Measurements from ENCODE around the gene TMUB2. TPM values are rescaled to one million over a fixed set of nuclear protein-coding genes. Genes with fewer than 3 reads are reported as not detected.

Gene TMUB2
- total and polyA plus RNA-seq, 2 of the 13 experiments (the other 11 are each of a cell fraction or from before 2014, with no cell fraction given), result 26.9 to 50.8 TPM

DNA sequence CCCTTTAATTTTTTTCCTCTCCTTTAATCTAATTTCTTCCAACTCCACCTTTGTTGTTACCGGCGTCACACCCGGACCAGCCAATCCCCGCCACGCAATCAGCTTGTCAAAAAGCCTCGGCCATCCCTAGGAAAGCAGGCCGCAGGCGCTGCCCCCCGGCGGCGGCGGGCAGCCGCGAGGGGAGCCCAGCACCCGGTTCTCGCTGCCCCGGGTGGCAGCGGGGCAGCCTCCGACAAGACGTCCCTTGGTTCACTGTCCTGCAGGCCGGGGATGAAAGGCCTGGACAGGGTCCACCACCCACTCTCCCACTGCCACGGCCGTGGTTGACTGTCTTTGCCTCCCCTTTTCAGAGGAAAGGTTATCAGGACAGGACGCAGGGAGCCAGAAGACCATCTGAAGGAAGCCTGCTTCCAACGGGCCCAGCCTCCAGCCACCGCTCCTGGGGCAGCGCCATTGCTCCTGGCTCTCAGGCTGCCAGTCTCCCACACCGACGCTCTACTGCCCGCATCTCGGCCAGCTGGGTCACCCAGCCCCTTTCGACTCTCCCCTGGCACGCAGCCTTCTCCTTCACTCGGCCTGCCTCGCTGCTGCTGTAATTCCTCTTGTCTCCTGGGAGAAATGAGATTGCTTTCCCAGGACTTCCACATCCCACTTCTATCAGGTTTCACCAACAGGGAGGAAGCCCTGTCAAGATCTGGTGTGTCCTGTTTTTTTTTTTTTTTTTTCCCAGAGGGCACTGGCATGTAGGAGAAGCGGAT lies 35.5 kb downstream of the TMUB2 start (continued):
- no peak for TF ChIP-seq ZNF580 (CRISPR knock-in tag; IDR thresholded peaks at IDR 0.05; ENCODE audit: borderline replicate concordance, low read depth)
- no peak; the same call in 1 of the 2 replicates for TF ChIP-seq ZSCAN12 (CRISPR knock-in tag; IDR thresholded peaks at IDR 0.05)
- TF ChIP-seq ZFAT (CRISPR knock-in tag; conservative IDR thresholded peaks at IDR 0.05), result no peak
- TF ChIP-seq EHMT2 (IDR thresholded peaks at IDR 0.05; ENCODE audit: borderline replicate concordance, low read depth, low read length), result no peak
- TF ChIP-seq HNRNPH1 (optimal IDR thresholded peaks at IDR 0.05; ENCODE audit: low read depth, low read length), result no peak
- TF ChIP-seq PHF8 (CRISPR knock-in tag; IDR thresholded peaks at IDR 0.05), result no peak; the same call in 1 of the 2 replicates
- 0 out of 2 replicates have a peak, but pooled peaks have one; percentile 13 for TF ChIP-seq ZNF83 (CRISPR knock-in tag; IDR thresholded peaks at IDR 0.05; ENCODE audit: borderline replicate concordance)
- TF ChIP-seq ZNF737 (CRISPR knock-in tag; IDR thresholded peaks at IDR 0.05; ENCODE audit: borderline replicate concordance), result no peak
- TF ChIP-seq HCFC1 (IDR thresholded peaks at IDR 0.05; ENCODE audit: low read depth, low read length), result no peak
- TF ChIP-seq ZNF781 (CRISPR knock-in tag; IDR thresholded peaks at IDR 0.05; ENCODE audit: borderline replicate concordance, not compliant biosample characterization), result no peak
- TF ChIP-seq, protein P1, sequence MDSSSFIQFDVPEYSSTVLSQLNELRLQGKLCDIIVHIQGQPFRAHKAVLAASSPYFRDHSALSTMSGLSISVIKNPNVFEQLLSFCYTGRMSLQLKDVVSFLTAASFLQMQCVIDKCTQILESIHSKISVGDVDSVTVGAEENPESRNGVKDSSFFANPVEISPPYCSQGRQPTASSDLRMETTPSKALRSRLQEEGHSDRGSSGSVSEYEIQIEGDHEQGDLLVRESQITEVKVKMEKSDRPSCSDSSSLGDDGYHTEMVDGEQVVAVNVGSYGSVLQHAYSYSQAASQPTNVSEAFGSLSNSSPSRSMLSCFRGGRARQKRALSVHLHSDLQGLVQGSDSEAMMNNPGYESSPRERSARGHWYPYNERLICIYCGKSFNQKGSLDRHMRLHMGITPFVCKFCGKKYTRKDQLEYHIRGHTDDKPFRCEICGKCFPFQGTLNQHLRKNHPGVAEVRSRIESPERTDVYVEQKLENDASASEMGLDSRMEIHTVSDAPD (CRISPR knock-in tag; IDR thresholded peaks at IDR 0.05), result no peak
- TF ChIP-seq, protein P2, sequence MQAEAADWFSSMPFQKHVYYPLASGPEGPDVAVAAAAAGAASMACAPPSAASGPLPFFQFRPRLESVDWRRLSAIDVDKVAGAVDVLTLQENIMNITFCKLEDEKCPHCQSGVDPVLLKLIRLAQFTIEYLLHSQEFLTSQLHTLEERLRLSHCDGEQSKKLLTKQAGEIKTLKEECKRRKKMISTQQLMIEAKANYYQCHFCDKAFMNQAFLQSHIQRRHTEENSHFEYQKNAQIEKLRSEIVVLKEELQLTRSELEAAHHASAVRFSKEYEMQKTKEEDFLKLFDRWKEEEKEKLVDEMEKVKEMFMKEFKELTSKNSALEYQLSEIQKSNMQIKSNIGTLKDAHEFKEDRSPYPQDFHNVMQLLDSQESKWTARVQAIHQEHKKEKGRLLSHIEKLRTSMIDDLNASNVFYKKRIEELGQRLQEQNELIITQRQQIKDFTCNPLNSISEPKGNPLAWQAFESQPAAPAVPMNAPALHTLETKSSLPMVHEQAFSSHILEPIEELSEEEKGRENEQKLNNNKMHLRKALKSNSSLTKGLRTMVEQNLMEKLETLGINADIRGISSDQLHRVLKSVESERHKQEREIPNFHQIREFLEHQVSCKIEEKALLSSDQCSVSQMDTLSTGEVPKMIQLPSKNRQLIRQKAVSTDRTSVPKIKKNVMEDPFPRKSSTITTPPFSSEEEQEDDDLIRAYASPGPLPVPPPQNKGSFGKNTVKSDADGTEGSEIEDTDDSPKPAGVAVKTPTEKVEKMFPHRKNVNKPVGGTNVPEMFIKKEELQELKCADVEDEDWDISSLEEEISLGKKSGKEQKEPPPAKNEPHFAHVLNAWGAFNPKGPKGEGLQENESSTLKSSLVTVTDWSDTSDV (CRISPR knock-in tag; IDR thresholded peaks at IDR 0.05), result no peak
- TF ChIP-seq, protein P3, sequence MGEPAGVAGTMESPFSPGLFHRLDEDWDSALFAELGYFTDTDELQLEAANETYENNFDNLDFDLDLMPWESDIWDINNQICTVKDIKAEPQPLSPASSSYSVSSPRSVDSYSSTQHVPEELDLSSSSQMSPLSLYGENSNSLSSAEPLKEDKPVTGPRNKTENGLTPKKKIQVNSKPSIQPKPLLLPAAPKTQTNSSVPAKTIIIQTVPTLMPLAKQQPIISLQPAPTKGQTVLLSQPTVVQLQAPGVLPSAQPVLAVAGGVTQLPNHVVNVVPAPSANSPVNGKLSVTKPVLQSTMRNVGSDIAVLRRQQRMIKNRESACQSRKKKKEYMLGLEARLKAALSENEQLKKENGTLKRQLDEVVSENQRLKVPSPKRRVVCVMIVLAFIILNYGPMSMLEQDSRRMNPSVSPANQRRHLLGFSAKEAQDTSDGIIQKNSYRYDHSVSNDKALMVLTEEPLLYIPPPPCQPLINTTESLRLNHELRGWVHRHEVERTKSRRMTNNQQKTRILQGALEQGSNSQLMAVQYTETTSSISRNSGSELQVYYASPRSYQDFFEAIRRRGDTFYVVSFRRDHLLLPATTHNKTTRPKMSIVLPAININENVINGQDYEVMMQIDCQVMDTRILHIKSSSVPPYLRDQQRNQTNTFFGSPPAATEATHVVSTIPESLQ (CRISPR knock-in tag; conservative IDR thresholded peaks at IDR 0.05), result no peak
- TF ChIP-seq, protein P4, sequence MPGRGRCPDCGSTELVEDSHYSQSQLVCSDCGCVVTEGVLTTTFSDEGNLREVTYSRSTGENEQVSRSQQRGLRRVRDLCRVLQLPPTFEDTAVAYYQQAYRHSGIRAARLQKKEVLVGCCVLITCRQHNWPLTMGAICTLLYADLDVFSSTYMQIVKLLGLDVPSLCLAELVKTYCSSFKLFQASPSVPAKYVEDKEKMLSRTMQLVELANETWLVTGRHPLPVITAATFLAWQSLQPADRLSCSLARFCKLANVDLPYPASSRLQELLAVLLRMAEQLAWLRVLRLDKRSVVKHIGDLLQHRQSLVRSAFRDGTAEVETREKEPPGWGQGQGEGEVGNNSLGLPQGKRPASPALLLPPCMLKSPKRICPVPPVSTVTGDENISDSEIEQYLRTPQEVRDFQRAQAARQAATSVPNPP (CRISPR knock-in tag; IDR thresholded peaks at IDR 0.05), result no peak
- TF ChIP-seq, protein P5, sequence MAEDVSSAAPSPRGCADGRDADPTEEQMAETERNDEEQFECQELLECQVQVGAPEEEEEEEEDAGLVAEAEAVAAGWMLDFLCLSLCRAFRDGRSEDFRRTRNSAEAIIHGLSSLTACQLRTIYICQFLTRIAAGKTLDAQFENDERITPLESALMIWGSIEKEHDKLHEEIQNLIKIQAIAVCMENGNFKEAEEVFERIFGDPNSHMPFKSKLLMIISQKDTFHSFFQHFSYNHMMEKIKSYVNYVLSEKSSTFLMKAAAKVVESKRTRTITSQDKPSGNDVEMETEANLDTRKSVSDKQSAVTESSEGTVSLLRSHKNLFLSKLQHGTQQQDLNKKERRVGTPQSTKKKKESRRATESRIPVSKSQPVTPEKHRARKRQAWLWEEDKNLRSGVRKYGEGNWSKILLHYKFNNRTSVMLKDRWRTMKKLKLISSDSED (CRISPR knock-in tag; IDR thresholded peaks at IDR 0.05), result no peak
- TF ChIP-seq NFATC3 (CRISPR knock-in tag; IDR thresholded peaks at IDR 0.05), result no peak
- no peak for TF ChIP-seq SCMH1 (CRISPR knock-in tag; IDR thresholded peaks at IDR 0.05; ENCODE audit: borderline replicate concordance)
- no peak for TF ChIP-seq RFX1 (IDR thresholded peaks at IDR 0.05)
- no peak for TF ChIP-seq MEIS1 (CRISPR knock-in tag; IDR thresholded peaks at IDR 0.05; ENCODE audit: borderline replicate concordance)
- peak; percentile 4; the same call in 1 of the 2 replicates for TF ChIP-seq TBX2 (CRISPR knock-in tag; IDR thresholded peaks at IDR 0.05; ENCODE audit: borderline replicate concordance)

Measured in HepG2 (cell line).